H1 (cell line): ENCODE results near the gene HELZ2. TPM values are rescaled to one million over a fixed set of nuclear protein-coding genes. Genes with fewer than 3 reads are reported as not detected.

Source experiments
- CTCF ChIA-PET: fragments of 300-600 bp; sonication (Branson Sonifier 250); formaldehyde crosslinking; loops from one replicate; lab custom pipeline; 2021; ENCODE audit not compliant: partially characterized antibody; lab: Charles Lee
- POLR2A ChIA-PET: fragments of 300-600 bp; sonication (Branson Sonifier 250); formaldehyde crosslinking; loops from one replicate; lab custom pipeline; 2021; ENCODE audit warnings: inconsistent platforms; ENCODE audit not compliant: partially characterized antibody; lab: Charles Lee
- DNase-seq, 2 experiments: peaks; one replicate each; pipeline versions ENCODE4 v3.0.0 to v3.0.0-alpha.2; 2010 to 2022; ENCODE audit warnings: low spot score in 2 of 2, low read depth in 1 of 2, mixed read lengths in 1 of 2
- FAIRE-seq: peaks from 2 replicates; lab custom pipeline; 2011; peaks lifted over from hg19 to GRCh38; lab: Jason Lieb, UNC
- H2AFZ ChIP-seq: 2 replicates; pipeline ENCODE4 v1.8.1; 2012; ENCODE audit warnings: low read length, inconsistent platforms
- H2AK5ac ChIP-seq: 2 replicates; pipeline ENCODE4 v1.6.1; 2013; ENCODE audit warnings: low read depth, low read length
- H2BK120ac ChIP-seq: replicated peaks from 2 replicates; pipeline ENCODE3; 2013; ENCODE audit warnings: low read depth, low read length, inconsistent platforms
- H2BK12ac ChIP-seq: 2 replicates; pipeline ENCODE4 v1.6.1; 2013; ENCODE audit warnings: low read depth, low read length
- H2BK15ac ChIP-seq: 2 replicates; pipeline ENCODE4 v1.6.1; 2013; ENCODE audit warnings: low read length
- H2BK20ac ChIP-seq: 2 replicates; pipeline ENCODE4 v1.6.1; 2013; ENCODE audit warnings: low read length
- H2BK5ac ChIP-seq: 2 replicates; pipeline ENCODE4 v1.6.1; 2013; ENCODE audit warnings: low read depth, low read length
- H3K14ac ChIP-seq: 2 replicates; pipeline ENCODE4 v1.6.1; 2013; ENCODE audit warnings: inconsistent platforms; ENCODE audit not compliant: insufficient read length
- H3K18ac ChIP-seq: 2 replicates; pipeline ENCODE4 v1.6.1; 2013; ENCODE audit warnings: low read length; ENCODE audit errors: extremely low read depth
- H3K23ac ChIP-seq: 2 replicates; pipeline ENCODE4 v1.6.1; 2013; ENCODE audit warnings: inconsistent platforms; ENCODE audit not compliant: insufficient read length
- H3K23me2 ChIP-seq: 2 replicates; pipeline ENCODE4 v1.6.1; 2013; ENCODE audit warnings: low read depth, low read length
- H3K27ac ChIP-seq: 2 replicates; pipeline ENCODE4 v1.6.1; 2011; ENCODE audit warnings: low read depth, low read length, inconsistent platforms
- H3K27me3 ChIP-seq, 4 experiments: replicated peaks in 1 of 4; 1 replicate in 1 of 4; 2 replicates in 3 of 4; pipeline versions ENCODE4 v1.6.1 to v1.8.1; 2011 to 2013; ENCODE audit warnings: low read length in 3 of 4, mild to moderate bottlenecking in 3 of 4, inconsistent platforms in 2 of 4, mixed read lengths in 2 of 4, moderate library complexity in 1 of 4; ENCODE audit not compliant: control insufficient read depth in 3 of 4, insufficient read depth in 3 of 4; ENCODE audit errors: extremely low read depth in 1 of 4
- H3K36me3 ChIP-seq, 4 experiments: 2 replicates each; pipeline versions ENCODE4 v1.6.1 to v1.8.1; 2011 to 2013; ENCODE audit warnings: mild to moderate bottlenecking in 4 of 4, low read length in 3 of 4, moderate library complexity in 2 of 4, control low read depth in 1 of 4, inconsistent platforms in 1 of 4; ENCODE audit not compliant: insufficient read depth in 4 of 4, control insufficient read depth in 2 of 4
- H3K4ac ChIP-seq: replicated peaks from 2 replicates; pipeline ENCODE3; 2013; ENCODE audit warnings: low read length, low read depth, mixed read lengths, inconsistent platforms; ENCODE audit not compliant: insufficient read length
- H3K4me1 ChIP-seq, 4 experiments: replicated peaks in 1 of 4; 1 replicate in 1 of 4; 2 replicates in 3 of 4; pipeline versions ENCODE4 v1.6.1 to v1.8.1; 2011 to 2013; ENCODE audit warnings: low read length in 3 of 4, inconsistent platforms in 2 of 4, mixed read lengths in 1 of 4; ENCODE audit not compliant: insufficient read depth in 4 of 4, control insufficient read depth in 3 of 4
- H3K4me2 ChIP-seq, 2 experiments: 2 replicates each; pipeline versions ENCODE4 v1.6.1 to v1.8.1; 2011 to 2013; ENCODE audit warnings: low read depth in 2 of 2, low read length in 2 of 2, control low read depth in 1 of 2, inconsistent platforms in 1 of 2, mild to moderate bottlenecking in 1 of 2; ENCODE audit not compliant: insufficient read depth in 1 of 2
- H3K4me3 ChIP-seq, 4 experiments: fragments of 200-600, 300-600 bp in 1 of 4; sonication (generic), shearing (Covaris generic), sonication (Bioruptor Twin) in 1 of 4; 2 replicates each; pipeline versions ENCODE4 v1.5.1 to v1.8.1; 2011 to 2016; ENCODE audit warnings: low read length in 4 of 4, low read depth in 3 of 4, control low read depth in 2 of 4, inconsistent platforms in 2 of 4, mild to moderate bottlenecking in 2 of 4, mixed read lengths in 1 of 4, moderate library complexity in 1 of 4; ENCODE audit not compliant: insufficient read depth in 2 of 4; ENCODE audit errors: extremely low read depth in 1 of 4
- H3K56ac ChIP-seq: replicated peaks from 2 replicates; pipeline ENCODE3; 2013; ENCODE audit warnings: low read depth, mild to moderate bottlenecking, mixed read lengths, low read length, inconsistent platforms; ENCODE audit not compliant: insufficient read length
- H3K79me1 ChIP-seq: 2 replicates; pipeline ENCODE4 v1.6.1; 2013; ENCODE audit warnings: low read depth, low read length, control low read depth
- H3K79me2 ChIP-seq, 2 experiments: 2 replicates each; pipeline versions ENCODE4 v1.6.1 to v1.8.1; 2012 to 2013; ENCODE audit warnings: low read length in 2 of 2, mild to moderate bottlenecking in 2 of 2, inconsistent platforms in 1 of 2; ENCODE audit not compliant: insufficient read depth in 2 of 2, control insufficient read depth in 1 of 2
- H3K9ac ChIP-seq, 4 experiments: replicated peaks in 1 of 4; 1 replicate in 1 of 4; 2 replicates in 3 of 4; pipeline versions ENCODE4 v1.6.1 to v1.8.1; 2011 to 2013; ENCODE audit warnings: low read depth in 3 of 4, low read length in 3 of 4, control low read depth in 2 of 4, mild to moderate bottlenecking in 2 of 4, moderate library complexity in 2 of 4, inconsistent platforms in 1 of 4; ENCODE audit errors: extremely low read depth in 1 of 4
- H3K9me3 ChIP-seq, 2 experiments: 2 replicates each; pipeline versions ENCODE4 v1.6.1 to v1.8.1; 2012 to 2013; ENCODE audit warnings: mild to moderate bottlenecking in 2 of 2, moderate library complexity in 2 of 2, control low read depth in 1 of 2, inconsistent platforms in 1 of 2, low read depth in 1 of 2, low read length in 1 of 2, mixed read lengths in 1 of 2; ENCODE audit not compliant: insufficient read depth in 2 of 2
- H4K20me1 ChIP-seq, 2 experiments: replicated peaks in 1 of 2; 2 replicates each; pipeline versions ENCODE3 to v1.8.1; 2011 to 2013; ENCODE audit warnings: inconsistent platforms in 2 of 2, low read length in 2 of 2, mild to moderate bottlenecking in 1 of 2; ENCODE audit not compliant: insufficient read depth in 2 of 2, control insufficient read depth in 1 of 2
- H4K5ac ChIP-seq: 2 replicates; pipeline ENCODE4 v1.6.1; 2013; ENCODE audit warnings: low read length, low read depth, mixed read lengths, inconsistent platforms; ENCODE audit not compliant: insufficient read length
- H4K8ac ChIP-seq: 2 replicates; pipeline ENCODE4 v1.8.0; 2013; ENCODE audit warnings: mild to moderate bottlenecking, moderate library complexity, low read length, inconsistent platforms; ENCODE audit not compliant: insufficient read depth; ENCODE audit errors: extremely low read depth
- H4K91ac ChIP-seq: replicated peaks from 2 replicates; pipeline ENCODE3; 2013; ENCODE audit warnings: low read length, mixed read lengths, inconsistent platforms; ENCODE audit not compliant: insufficient read length
- KDM5A ChIP-seq: fragments of 200-600 bp; IDR thresholded peaks from 2 replicates; pipeline ENCODE4 v1.7.1; 2012; ENCODE audit warnings: mild to moderate bottlenecking, low read length, inconsistent platforms, mixed read lengths
- SP1 ChIP-seq: IDR thresholded peaks from 2 replicates; pipeline ENCODE4 v1.6.1; 2011; ENCODE audit warnings: low read depth, low read length
- WGBS, 2 experiments: shearing (Covaris generic) in 1 of 2; methylation state at CpG; one replicate each; pipeline versions ENCODE4 v1.1.6 to v1.1.7; 2013 to 2015; ENCODE audit warnings: low lambda C conversion rate in 2 of 2, mixed read lengths in 2 of 2, inconsistent platforms in 1 of 2, low coverage in 1 of 2, missing lambda C conversion rate in 1 of 2; ENCODE audit not compliant: insufficient replicate concordance in 2 of 2, insufficient coverage in 1 of 2, insufficient read length in 1 of 2; ENCODE audit errors: extremely low coverage in 1 of 2, missing lambda C conversion rate in 1 of 2; 5-methylcytosine and 5-hydroxymethylcytosine counted together
- polyA plus RNA-seq, 7 experiments: library from polyadenylated mRNA; depleted of rRNA in 3 of 7; stranded (reverse) in 5 of 7; unstranded in 2 of 7; fragments of >200 nt in 5 of 7; fragments of 200-250 nt in 2 of 7; gene quantifications; 1 replicate in 5 of 7; 2 replicates in 1 of 7; 4 replicates in 1 of 7; pipeline versions ENCODE4 v1.2.1 to v1.2.3, GENCODE V29; 2011 to 2013; ENCODE audit warnings: missing spikeins in 2 of 7, mixed read lengths in 2 of 7
- total RNA-seq: library from RNA; stranded (reverse); fragmentation: NEBNext Ultra II Directional; extraction: Animal tissue kit (Norgen Biotek cat#: 25700); gene quantifications from 2 replicates; pipeline ENCODE4 v1.2.1, GENCODE V29; 2021

HELZ2 gene
- total and polyA plus RNA-seq, 2 of the 8 experiments (the other 6 are each of a cell fraction or from before 2014, with no cell fraction given) = 7.9 to 17.5 TPM

DNA sequence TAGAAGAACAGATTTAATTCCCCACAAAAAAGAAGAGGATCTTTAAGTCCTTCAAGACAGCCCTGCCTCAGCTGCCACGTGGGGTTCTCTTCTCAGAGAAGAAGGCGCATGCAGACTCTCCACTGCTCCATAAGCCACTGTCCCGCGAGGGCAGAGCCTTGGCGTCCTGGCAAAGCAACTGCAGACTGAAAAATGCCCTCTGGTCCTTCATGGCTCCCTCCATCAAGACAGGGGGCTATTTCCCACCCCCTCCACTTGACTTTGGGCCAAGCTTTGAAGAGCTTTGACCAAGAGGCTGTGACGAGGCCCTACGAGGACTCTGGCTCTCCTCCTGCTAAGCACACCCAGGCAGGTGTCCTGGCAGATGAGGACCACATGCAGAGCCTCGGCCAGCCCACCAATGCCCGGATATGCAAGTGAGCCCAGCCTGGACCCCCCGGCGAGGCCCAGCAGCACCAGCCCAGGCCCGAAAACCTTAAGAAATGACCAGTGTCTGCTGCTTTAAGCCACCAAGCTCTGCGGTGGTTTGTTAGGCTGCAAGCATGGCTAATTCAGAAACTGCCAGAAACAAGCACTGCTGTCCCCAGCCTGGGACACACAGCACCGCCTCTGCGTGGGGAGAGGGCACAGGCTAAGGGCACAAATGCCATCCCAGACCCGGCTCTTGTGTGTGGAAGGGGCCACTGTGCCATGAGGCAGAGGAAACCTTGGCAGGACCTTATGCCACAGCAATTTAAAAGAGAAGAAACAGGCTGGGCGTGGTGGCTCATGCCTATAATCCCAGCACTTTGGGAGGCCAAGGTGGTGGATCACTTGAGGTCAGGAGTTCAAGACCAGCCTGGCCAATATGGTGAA is 36.8 kb upstream of the HELZ2 start:
- no peak overlapping the region for H2BK120ac ChIP-seq
- no peaks in the 10 kb centered on the region for H3K23me2 ChIP-seq
- no peak overlapping the region for H2BK12ac ChIP-seq
- H3K56ac ChIP-seq = no peak overlapping the region
- H2BK15ac ChIP-seq = no peak overlapping the region
- no peak overlapping the region for H3K23ac ChIP-seq
- H3K9ac ChIP-seq = no peak overlapping the region
- no peak overlapping the region for H3K4me3 ChIP-seq
- DNase-seq (no peak), FAIRE-seq (no peak)
- no peak overlapping the region for H3K18ac ChIP-seq
- WGBS, 2 experiments = 88% methylated on average over 17 of the region's 17 CpGs; no CpG with 5 or more reads in 1 of the 2 experiments
- H3K79me1 ChIP-seq = 0 out of 2 replicates have a peak, but pooled peaks cover 2% of the 10 kb centered on the region
- H3K79me2 ChIP-seq = peaks cover 0 to 17% of the 10 kb centered on the region in 2 experiments; a peak in 1 of 4 replicates
- no peak overlapping the region for H4K91ac ChIP-seq
- H2BK20ac ChIP-seq = no peak overlapping the region
- H3K9me3 ChIP-seq = peaks cover 9% of the 10 kb centered on the region in 2 experiments; a peak in 3 of 4 replicates
- H2AK5ac ChIP-seq = no peak overlapping the region
- H2AFZ ChIP-seq = no peak overlapping the region
- H2BK5ac ChIP-seq = peak overlapping the region; percentile 44; the same call in 1 of the 2 replicates
- POLR2A ChIA-PET = interaction anchor here (0.7 to 1.6 kb wide), 2 partner anchors 97 to 258 kb away, joined by 3 read pairs; partner anchors contain the start of genes ARFRP1 and ZGPAT
- no peaks in the 10 kb centered on the region for H3K4me1 ChIP-seq
- H3K4me2 ChIP-seq = no peak overlapping the region
- CTCF ChIA-PET = interaction anchor here (0.7 to 2.2 kb wide), 3 partner anchors 11 to 73 kb away, joined by 4 to 13 read pairs (median 8); partner anchors contain the start of gene PTK6
- no peaks in the 10 kb centered on the region for H3K27me3 ChIP-seq
- H3K27ac ChIP-seq = no peak overlapping the region
- TF ChIP-seq SP1 (no peak), KDM5A (no peak)
- TF ChIP-seq, all 59 proteins: peak for 0
- no peak overlapping the region for H4K5ac ChIP-seq
- no peak overlapping the region for H3K4ac ChIP-seq
- peaks cover 0 to 12% (median 7%) of the 10 kb centered on the region in 4 experiments; a peak in 3 of 8 replicates for H3K36me3 ChIP-seq
- peak overlapping the region; percentile 29; the same call in 1 of the 2 replicates for H4K8ac ChIP-seq
- H4K20me1 ChIP-seq = peaks cover 0 to 3% of the 10 kb centered on the region in 2 experiments
- H3K14ac ChIP-seq = no peak overlapping the region
